OCI-LY7 (cell line): ENCODE measurements around the gene STX18.

Source experiments
- CTCF ChIP-seq: fragments of 200-600 bp; sonication (generic); conservative IDR thresholded peaks from 2 replicates; pipeline ENCODE4 v1.5.1; 2014; ENCODE audit warnings: mild to moderate bottlenecking, antibody characterized with exemption, low read length, moderate library complexity, mixed read lengths
- EZH2phosphoT487 ChIP-seq: fragments of 200-600 bp; sonication (generic); IDR thresholded peaks from 2 replicates; pipeline ENCODE4 v1.6.1; 2018; ENCODE audit warnings: low read depth, borderline replicate concordance, mild to moderate bottlenecking, mixed run types, antibody characterized with exemption, low read length, moderate library complexity, mixed read lengths

- TF ChIP-seq CTCF, result no peak
- TF ChIP-seq EZH2phosphoT487, result no peak
These were observed 120.5 kb downstream of the STX18 start for GRCh38 chr4:4421356-4421755.
